Activated naive CD4-positive, alpha-beta T cell treated with anti-CD3 and anti-CD28 coated beads, Interleukin-2, amount 10 ng/mL, durations not matched to agents 7 days and 5 days (primary cell): ENCODE results near the gene NOX5.

Experiments
- CTCF ChIA-PET: fragments of 350-600 bp; sonication (Branson Sonifier 250); formaldehyde crosslinking; loops from one replicate; lab custom pipeline; 2021; ENCODE audit warnings: antibody characterized with exemption; lab: Charles Lee
- DNase-seq: peaks from one replicate; pipeline ENCODE4 v3.0.0-alpha.2; 2020
- H3K27ac Mint-ChIP-seq: one replicate; pipeline ENCODE4 v1.8.0; 2021; ENCODE audit warnings: mild to moderate bottlenecking, moderate library complexity, mixed read lengths
- H3K27me3 Mint-ChIP-seq: one replicate; pipeline ENCODE4 v1.8.0; 2021; ENCODE audit warnings: mild to moderate bottlenecking, mixed read lengths
- H3K36me3 Mint-ChIP-seq: one replicate; pipeline ENCODE4 v1.8.0; 2021; ENCODE audit warnings: mixed read lengths
- H3K4me1 Mint-ChIP-seq: one replicate; pipeline ENCODE4 v1.8.0; 2021; ENCODE audit warnings: mixed read lengths
- H3K4me3 Mint-ChIP-seq: one replicate; pipeline ENCODE4 v1.8.0; 2021; ENCODE audit warnings: mild to moderate bottlenecking, moderate library complexity, mixed read lengths
- H3K9me3 Mint-ChIP-seq: one replicate; pipeline ENCODE4 v1.8.0; 2021; ENCODE audit warnings: mixed read lengths

The NOX5 gene

GRCh38 chr15:68985361-68985891 is 29.1 kb upstream of the NOX5 start:
- CTCF ChIA-PET = interaction anchor here (0.7 kb wide), 1 partner anchor 1070 kb away, joined by 3 read pairs; no protein-coding TSS in a partner anchor
- Mint-ChIP-seq H3K4me1 (no peaks in the 10 kb centered on the region), H3K4me3 (no peak overlapping the region), H3K27ac (no peak overlapping the region), H3K9me3 (no peaks in the 10 kb centered on the region), H3K36me3 (no peaks in the 10 kb centered on the region), H3K27me3 (peaks cover 11% of the 10 kb centered on the region)
- DNase-seq = no peak

- Mint-ChIP-seq H3K27ac (no peak overlapping the region), H3K9me3 (no peaks in the 10 kb centered on the region), H3K4me1 (no peaks in the 10 kb centered on the region), H3K27me3 (peaks cover 16% of the 10 kb centered on the region), H3K36me3 (no peaks in the 10 kb centered on the region), H3K4me3 (no peak overlapping the region)
- DNase-seq = no peak
- CTCF ChIA-PET = no interaction called here
Measured at GRCh38 chr15:68986322-68986721, 28.2 kb upstream of the NOX5 start.

GRCh38 chr15:68987120-68987519 is 27.4 kb upstream of the NOX5 start:
- no peak for DNase-seq
- H3K4me3 Mint-ChIP-seq = no peak overlapping the region
- H3K27ac Mint-ChIP-seq = no peak overlapping the region
- no peaks in the 10 kb centered on the region for H3K36me3 Mint-ChIP-seq
- H3K9me3 Mint-ChIP-seq = no peaks in the 10 kb centered on the region
- CTCF ChIA-PET = interaction anchor here (0.9 kb wide), 1 partner anchor 434 kb away, joined by 3 read pairs; no protein-coding TSS in a partner anchor
- H3K4me1 Mint-ChIP-seq = no peaks in the 10 kb centered on the region
- peaks cover 17% of the 10 kb centered on the region for H3K27me3 Mint-ChIP-seq

GRCh38 chr15:68987676-68988075 is 26.8 kb upstream of the NOX5 start:
- Mint-ChIP-seq H3K36me3 (no peaks in the 10 kb centered on the region), H3K27me3 (peaks cover 17% of the 10 kb centered on the region), H3K9me3 (no peaks in the 10 kb centered on the region), H3K4me1 (no peaks in the 10 kb centered on the region), H3K27ac (no peak overlapping the region), H3K4me3 (no peak overlapping the region)
- CTCF ChIA-PET = interaction anchor here (0.9 kb wide), 1 partner anchor 434 kb away, joined by 3 read pairs; no protein-coding TSS in a partner anchor
- no peak for DNase-seq

- no peak overlapping the region for H3K27ac Mint-ChIP-seq
- no peaks in the 10 kb centered on the region for H3K36me3 Mint-ChIP-seq
- no peak overlapping the region for H3K4me3 Mint-ChIP-seq
- peaks cover 17% of the 10 kb centered on the region for H3K27me3 Mint-ChIP-seq
- H3K9me3 Mint-ChIP-seq = no peaks in the 10 kb centered on the region
- CTCF ChIA-PET = no interaction called here
- no peaks in the 10 kb centered on the region for H3K4me1 Mint-ChIP-seq
- no peak for DNase-seq
Measured at GRCh38 chr15:68989541-68990230, 24.8 kb upstream of the NOX5 start.

- no peak for DNase-seq
- Mint-ChIP-seq H3K9me3 (no peaks in the 10 kb centered on the region), H3K27me3 (peaks cover 17% of the 10 kb centered on the region), H3K36me3 (no peaks in the 10 kb centered on the region), H3K4me1 (no peaks in the 10 kb centered on the region), H3K4me3 (no peak overlapping the region), H3K27ac (no peak overlapping the region)
- CTCF ChIA-PET = no interaction called here
Measured at GRCh38 chr15:68990231-68990991, 24.1 kb upstream of the NOX5 start.

- no peak overlapping the region for H3K4me3 Mint-ChIP-seq
- CTCF ChIA-PET = no interaction called here
- no peaks in the 10 kb centered on the region for H3K36me3 Mint-ChIP-seq
- peaks cover 17% of the 10 kb centered on the region for H3K27me3 Mint-ChIP-seq
- no peaks in the 10 kb centered on the region for H3K4me1 Mint-ChIP-seq
- H3K9me3 Mint-ChIP-seq = no peaks in the 10 kb centered on the region
- DNase-seq = no peak
- H3K27ac Mint-ChIP-seq = no peak overlapping the region
Measured at GRCh38 chr15:68990992-68991500, 23.4 kb upstream of the NOX5 start.

GRCh38 chr15:68991723-68992122 is 22.8 kb upstream of the NOX5 start:
- Mint-ChIP-seq H3K36me3 (no peaks in the 10 kb centered on the region), H3K27ac (no peak overlapping the region), H3K27me3 (peaks cover 17% of the 10 kb centered on the region), H3K4me3 (no peak overlapping the region), H3K4me1 (no peaks in the 10 kb centered on the region), H3K9me3 (no peaks in the 10 kb centered on the region)
- DNase-seq = no peak
- CTCF ChIA-PET = interaction anchor here (0.9 kb wide), 1 partner anchor 67 kb away, joined by 3 read pairs; no protein-coding TSS in a partner anchor

GRCh38 chr15:68992696-68993095 is 21.8 kb upstream of the NOX5 start:
- H3K36me3 Mint-ChIP-seq = no peaks in the 10 kb centered on the region
- no peak for DNase-seq
- H3K27me3 Mint-ChIP-seq = peaks cover 10% of the 10 kb centered on the region
- no peak overlapping the region for H3K4me3 Mint-ChIP-seq
- H3K9me3 Mint-ChIP-seq = no peaks in the 10 kb centered on the region
- H3K4me1 Mint-ChIP-seq = no peaks in the 10 kb centered on the region
- CTCF ChIA-PET = no interaction called here
- H3K27ac Mint-ChIP-seq = no peak overlapping the region

- Mint-ChIP-seq H3K27me3 (peaks cover 8% of the 10 kb centered on the region), H3K9me3 (no peaks in the 10 kb centered on the region), H3K36me3 (no peaks in the 10 kb centered on the region), H3K4me3 (no peak overlapping the region), H3K27ac (no peak overlapping the region), H3K4me1 (no peaks in the 10 kb centered on the region)
- no peak for DNase-seq
- CTCF ChIA-PET = no interaction called here
Measured at GRCh38 chr15:68993276-68993675, 21.2 kb upstream of the NOX5 start.

- Mint-ChIP-seq H3K4me1 (no peaks in the 10 kb centered on the region), H3K36me3 (no peaks in the 10 kb centered on the region), H3K27ac (no peak overlapping the region), H3K9me3 (no peaks in the 10 kb centered on the region), H3K27me3 (peaks cover 5% of the 10 kb centered on the region), H3K4me3 (no peak overlapping the region)
- DNase-seq = no peak
- CTCF ChIA-PET = no interaction called here
Measured at GRCh38 chr15:68994149-68994548, 20.3 kb upstream of the NOX5 start.

- H3K4me1 Mint-ChIP-seq = no peaks in the 10 kb centered on the region
- no peaks in the 10 kb centered on the region for H3K9me3 Mint-ChIP-seq
- no peak overlapping the region for H3K4me3 Mint-ChIP-seq
- peaks cover 5% of the 10 kb centered on the region for H3K27me3 Mint-ChIP-seq
- DNase-seq = no peak
- CTCF ChIA-PET = no interaction called here
- H3K36me3 Mint-ChIP-seq = no peaks in the 10 kb centered on the region
- no peak overlapping the region for H3K27ac Mint-ChIP-seq
Measured at GRCh38 chr15:68994981-68995761, 19.3 kb upstream of the NOX5 start.

GRCh38 chr15:68997050-68997449 is 17.4 kb upstream of the NOX5 start:
- CTCF ChIA-PET = interaction anchor here (0.9 to 1.0 kb wide), 2 partner anchors 12 to 14 kb away, joined by 3 to 4 read pairs; no protein-coding TSS in a partner anchor
- no peak overlapping the region for H3K4me3 Mint-ChIP-seq
- H3K27ac Mint-ChIP-seq = no peak overlapping the region
- no peak for DNase-seq
- H3K27me3 Mint-ChIP-seq = peaks cover 6% of the 10 kb centered on the region
- H3K4me1 Mint-ChIP-seq = no peaks in the 10 kb centered on the region
- no peaks in the 10 kb centered on the region for H3K9me3 Mint-ChIP-seq
- no peaks in the 10 kb centered on the region for H3K36me3 Mint-ChIP-seq
